Common myeloid progenitor, CD34-positive (primary cell): ENCODE measurements around the gene DISC1.

Source experiments
- CTCF ChIA-PET: fragments of 350-600 bp; sonication (Branson Sonifier 250); formaldehyde crosslinking; loops from one replicate; lab custom pipeline; 2021; ENCODE audit warnings: antibody characterized with exemption; lab: Charles Lee
- POLR2A ChIA-PET: fragments of 350-600 bp; sonication (Branson Sonifier 250); formaldehyde crosslinking; loops from one replicate; lab custom pipeline; 2021; ENCODE audit warnings: antibody characterized with exemption; lab: Charles Lee
- DNase-seq, 3 donors: peaks; one replicate each; pipeline versions ENCODE4 v3.0.0 to v3.0.0-alpha.2; 2013
- H3K27ac ChIP-seq, 2 experiments: 1 replicate in 1 of 2; 2 replicates in 1 of 2; pipeline ENCODE4 v1.7.0; 2013; ENCODE audit warnings: inconsistent platforms in 2 of 2, low read length in 2 of 2, mild to moderate bottlenecking in 2 of 2, low read depth in 1 of 2, moderate library complexity in 1 of 2; ENCODE audit not compliant: severe bottlenecking in 2 of 2, insufficient read depth in 1 of 2, poor library complexity in 1 of 2
- H3K27me3 ChIP-seq, 5 experiments: replicated peaks in 2 of 5; 1 replicate in 3 of 5; 2 replicates in 2 of 5; pipeline versions ENCODE4 v1.6.1 to v1.7.0; 2013; ENCODE audit warnings: low read length in 4 of 5, mild to moderate bottlenecking in 2 of 5, moderate library complexity in 2 of 5, inconsistent platforms in 1 of 5; ENCODE audit not compliant: insufficient read depth in 5 of 5, control insufficient read depth in 4 of 5
- H3K36me3 ChIP-seq, 4 experiments: 1 replicate in 2 of 4; 2 replicates in 2 of 4; pipeline versions ENCODE4 v1.6.1 to v1.7.0; 2013; ENCODE audit warnings: low read length in 3 of 4, control low read depth in 1 of 4, mild to moderate bottlenecking in 1 of 4; ENCODE audit not compliant: control insufficient read depth in 4 of 4, insufficient read depth in 4 of 4
- H3K4me1 ChIP-seq, 4 experiments: 1 replicate in 3 of 4; 2 replicates in 1 of 4; pipeline versions ENCODE4 v1.6.1 to v1.7.1; 2013; ENCODE audit warnings: low read length in 3 of 4, mild to moderate bottlenecking in 3 of 4, control low read depth in 1 of 4, inconsistent platforms in 1 of 4, moderate library complexity in 1 of 4; ENCODE audit not compliant: control insufficient read depth in 4 of 4, insufficient read depth in 4 of 4; ENCODE audit errors: control extremely low read depth in 1 of 4
- H3K4me3 ChIP-seq, 7 experiments: 1 replicate in 4 of 7; 2 replicates in 3 of 7; pipeline versions ENCODE4 v1.5.1 to v1.7.0; 2013; ENCODE audit warnings: mild to moderate bottlenecking in 7 of 7, low read length in 6 of 7, moderate library complexity in 6 of 7, inconsistent platforms in 2 of 7, low read depth in 2 of 7, control low read depth in 1 of 7; ENCODE audit not compliant: insufficient read depth in 4 of 7, control insufficient read depth in 1 of 7; ENCODE audit errors: extremely low read depth in 1 of 7
- H3K9me3 ChIP-seq, 5 experiments: 1 replicate in 4 of 5; 2 replicates in 1 of 5; pipeline versions ENCODE4 v1.6.1 to v1.7.1; 2013; ENCODE audit warnings: low read length in 4 of 5, mild to moderate bottlenecking in 2 of 5, inconsistent platforms in 1 of 5, low read depth in 1 of 5, moderate library complexity in 1 of 5; ENCODE audit not compliant: control insufficient read depth in 4 of 5, insufficient read depth in 2 of 5; ENCODE audit errors: control extremely low read depth in 1 of 5
- WGBS: methylation state at CpG from one replicate; pipeline ENCODE4 v1.1.5; 2013; ENCODE audit not compliant: insufficient coverage; 5-methylcytosine and 5-hydroxymethylcytosine counted together

Gene DISC1

DNA sequence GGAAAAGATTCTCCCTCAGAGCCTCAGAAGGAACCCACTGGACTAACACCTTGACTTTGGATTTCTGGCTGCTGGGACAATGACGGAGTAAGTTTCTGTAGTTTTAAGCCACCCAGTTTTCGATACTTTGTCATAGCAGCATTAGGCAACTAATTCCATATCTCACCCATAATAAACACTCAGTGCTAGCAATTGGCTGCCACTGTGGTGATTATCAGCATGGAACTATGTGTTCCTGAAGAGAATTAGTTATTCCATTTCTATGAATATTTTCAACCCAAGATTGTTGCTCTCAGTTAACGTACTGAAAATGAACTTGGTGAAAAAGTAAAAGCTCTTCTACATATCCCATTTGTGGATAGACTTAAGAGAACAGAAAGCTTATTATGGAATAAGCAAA lies 299.3 kb downstream of the DISC1 start:
- no peak overlapping the region for H3K4me3 ChIP-seq
- H3K27ac ChIP-seq: no peak overlapping the region
- DNase-seq: no peak
- WGBS: 100% methylated on average over 2 of the region's 3 CpGs
- peaks cover 0 to 2% (median 0%) of the 10 kb centered on the region in 4 experiments for H3K36me3 ChIP-seq
- ChIA-PET CTCF (no interaction called here), POLR2A (no interaction called here)
- no peaks in the 10 kb centered on the region for H3K27me3 ChIP-seq
- no peaks in the 10 kb centered on the region for H3K9me3 ChIP-seq
- peaks cover 0 to 6% (median 0%) of the 10 kb centered on the region in 4 experiments for H3K4me1 ChIP-seq

DNA sequence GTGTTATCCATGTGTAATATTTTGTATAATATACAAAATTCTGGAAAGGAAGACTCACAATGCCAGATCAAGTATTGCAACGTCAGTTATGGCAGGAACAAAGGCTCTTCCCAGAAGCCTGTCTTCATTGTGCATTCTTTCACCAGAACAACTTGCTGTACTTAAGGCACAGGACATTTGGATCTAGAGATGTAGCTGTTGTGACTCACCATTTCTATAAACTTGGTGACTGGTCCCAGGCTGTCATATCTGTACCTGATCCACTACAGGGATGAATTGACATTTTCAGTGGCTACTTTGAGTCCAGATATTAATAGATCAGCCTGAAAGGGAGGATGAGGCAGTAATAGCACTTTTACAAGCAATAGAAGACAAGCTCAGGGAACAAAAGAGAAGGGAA lies 299.8 kb downstream of the DISC1 start:
- ChIA-PET CTCF (no interaction called here), POLR2A (no interaction called here)
- Histone ChIP-seq H3K4me3 (no peak overlapping the region), H3K27ac (no peak overlapping the region), H3K9me3 (no peaks in the 10 kb centered on the region), H3K4me1 (peaks cover 0 to 6% (median 0%) of the 10 kb centered on the region in 4 experiments), H3K27me3 (no peaks in the 10 kb centered on the region), H3K36me3 (peaks cover 0 to 6% (median 0%) of the 10 kb centered on the region in 4 experiments)
- no peak for DNase-seq
- no CpG with 5 or more reads among the region's 1 CpG for WGBS

DNA sequence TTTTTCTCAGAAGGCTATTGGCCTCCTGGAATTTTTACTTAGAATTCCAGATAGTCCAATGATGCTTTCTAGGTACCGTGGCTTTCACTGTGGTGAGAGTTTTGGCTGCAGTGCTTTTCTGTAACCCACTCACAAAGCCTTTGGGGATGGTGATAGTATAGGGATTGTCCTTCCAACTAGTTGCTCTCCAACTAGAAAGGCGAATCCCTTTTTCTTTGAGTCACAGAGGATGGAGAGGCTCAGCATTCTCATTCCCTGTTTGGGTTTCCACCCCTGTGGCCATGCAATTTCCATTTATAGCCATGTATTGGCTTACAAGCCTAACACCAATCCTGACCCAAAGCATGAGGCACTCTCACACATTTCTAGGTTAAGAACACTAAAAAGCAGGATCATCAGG lies 300.3 kb downstream of the DISC1 start:
- DNase-seq: no peak
- ChIA-PET POLR2A (no interaction called here), CTCF (interaction anchor here (0.5 kb wide), 1 partner anchor 32 kb away, joined by 3 read pairs; no protein-coding TSS in a partner anchor)
- Histone ChIP-seq H3K4me1 (peaks cover 0 to 6% (median 0%) of the 10 kb centered on the region in 4 experiments), H3K4me3 (no peak overlapping the region), H3K9me3 (peaks cover 0 to 3% (median 2%) of the 10 kb centered on the region in 5 experiments), H3K27ac (no peak overlapping the region), H3K36me3 (peaks cover 0 to 6% (median 0%) of the 10 kb centered on the region in 4 experiments), H3K27me3 (no peaks in the 10 kb centered on the region)
- WGBS: no CpG with 5 or more reads among the region's 2 CpGs

DNA sequence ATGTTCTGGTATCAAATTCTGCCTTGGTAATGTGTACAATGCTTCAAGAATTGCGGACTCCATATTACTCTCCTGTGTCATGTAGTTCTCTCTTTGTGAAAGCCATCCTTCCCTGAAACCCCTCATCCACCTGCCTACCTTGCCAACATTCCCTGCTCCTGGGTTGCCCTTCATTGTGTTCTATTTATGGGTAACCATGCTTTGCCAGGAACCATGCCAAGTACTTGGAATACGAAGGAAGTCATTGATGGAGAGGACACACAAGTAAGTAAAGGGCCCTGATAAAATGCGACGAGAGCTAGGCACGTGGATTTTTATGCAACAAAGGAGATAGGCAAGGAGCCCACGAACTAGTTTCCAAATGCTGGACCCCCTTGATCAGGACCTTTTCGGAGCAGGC lies 300.8 kb downstream of the DISC1 start:
- peaks cover 0 to 5% (median 4%) of the 10 kb centered on the region in 5 experiments for H3K9me3 ChIP-seq
- WGBS: 100% methylated on average over 6 of the region's 7 CpGs
- no peaks in the 10 kb centered on the region for H3K27me3 ChIP-seq
- H3K4me1 ChIP-seq: peaks cover 0 to 6% (median 0%) of the 10 kb centered on the region in 4 experiments
- H3K27ac ChIP-seq: no peak overlapping the region
- ChIA-PET POLR2A (no interaction called here), CTCF (interaction anchor here (0.5 kb wide), 1 partner anchor 33 kb away, joined by 3 read pairs; no protein-coding TSS in a partner anchor)
- no peak overlapping the region for H3K4me3 ChIP-seq
- H3K36me3 ChIP-seq: peaks cover 0 to 6% (median 0%) of the 10 kb centered on the region in 4 experiments
- no peak for DNase-seq

DNA sequence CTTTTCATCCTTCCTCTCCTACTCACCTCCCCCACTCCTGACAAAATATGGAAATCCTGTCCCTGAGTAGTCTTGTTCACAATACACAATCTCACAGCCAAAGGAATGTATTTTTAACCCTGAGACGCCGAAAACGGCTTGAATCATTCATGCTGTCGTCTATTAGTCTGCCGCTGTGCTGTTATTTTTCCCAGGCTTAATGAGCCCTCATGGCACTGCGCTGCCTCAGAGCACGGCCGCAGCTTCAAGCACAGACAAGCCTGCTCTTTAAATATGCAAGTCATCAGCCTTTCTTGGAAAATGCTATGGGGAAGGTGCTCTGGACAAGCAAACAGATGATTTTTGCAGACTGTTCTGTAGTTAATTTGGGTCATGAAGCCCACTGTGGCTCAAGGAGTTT lies 302.7 kb downstream of the DISC1 start:
- WGBS: 24% methylated on average over 6 of the region's 8 CpGs
- Histone ChIP-seq H3K27ac (no peak overlapping the region), H3K9me3 (peaks cover 0 to 7% (median 4%) of the 10 kb centered on the region in 5 experiments)

DNA sequence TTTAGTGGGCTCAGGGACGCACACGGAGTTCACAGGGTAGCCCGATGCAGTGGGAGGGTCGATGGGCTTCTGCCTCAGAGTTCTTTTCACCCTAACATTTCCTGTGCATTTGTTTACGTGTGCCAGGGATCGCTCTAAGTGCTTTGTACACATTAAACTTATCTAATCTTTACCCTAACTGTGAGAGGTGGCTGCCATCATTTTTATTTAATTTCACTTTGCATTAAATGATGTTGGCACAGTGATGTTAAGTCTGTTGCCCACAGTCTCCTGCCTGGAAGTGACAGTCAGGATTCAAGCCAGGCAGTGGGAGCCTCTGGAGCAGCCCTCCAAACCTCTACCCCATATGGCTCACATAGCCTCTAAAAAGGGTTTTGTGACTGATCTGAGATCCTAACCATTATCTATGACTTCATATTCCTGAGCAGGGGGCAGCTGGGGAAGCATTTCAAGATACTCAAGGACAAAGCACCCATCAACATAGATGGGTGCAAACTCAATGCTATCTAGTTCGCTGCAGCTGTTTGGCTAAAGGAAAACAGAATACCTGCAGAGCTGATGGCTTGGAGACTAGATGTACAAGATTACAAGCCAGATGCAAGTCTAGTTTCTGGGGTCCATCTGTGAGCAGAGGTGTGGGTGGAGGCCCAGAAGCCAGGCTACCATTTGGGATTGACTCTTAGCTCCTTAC lies 303.8 kb downstream of the DISC1 start:
- Histone ChIP-seq H3K4me3 (no peak overlapping the region), H3K27ac (no peak overlapping the region), H3K36me3 (peaks cover 0 to 6% (median 0%) of the 10 kb centered on the region in 4 experiments), H3K27me3 (no peaks in the 10 kb centered on the region), H3K9me3 (peaks cover 0 to 7% (median 4%) of the 10 kb centered on the region in 5 experiments), H3K4me1 (peaks cover 0 to 6% (median 0%) of the 10 kb centered on the region in 4 experiments)
- CTCF ChIA-PET: no interaction called here
- WGBS: 91% methylated on average over 1 of the region's 7 CpGs
- DNase-seq: no peak
- POLR2A ChIA-PET: no interaction called here

More for the DNA sequence above, 302.7 kb downstream of the DISC1 start:
- peaks cover 0 to 6% (median 0%) of the 10 kb centered on the region in 4 experiments for H3K36me3 ChIP-seq
- ChIA-PET POLR2A (no interaction called here), CTCF (no interaction called here)
- peak in 2 of 3 donors; percentile 24 to 44 for DNase-seq
- no peaks in the 10 kb centered on the region for H3K27me3 ChIP-seq
- no peak overlapping the region for H3K4me3 ChIP-seq
- H3K4me1 ChIP-seq: peaks cover 0 to 6% (median 0%) of the 10 kb centered on the region in 4 experiments

DNA sequence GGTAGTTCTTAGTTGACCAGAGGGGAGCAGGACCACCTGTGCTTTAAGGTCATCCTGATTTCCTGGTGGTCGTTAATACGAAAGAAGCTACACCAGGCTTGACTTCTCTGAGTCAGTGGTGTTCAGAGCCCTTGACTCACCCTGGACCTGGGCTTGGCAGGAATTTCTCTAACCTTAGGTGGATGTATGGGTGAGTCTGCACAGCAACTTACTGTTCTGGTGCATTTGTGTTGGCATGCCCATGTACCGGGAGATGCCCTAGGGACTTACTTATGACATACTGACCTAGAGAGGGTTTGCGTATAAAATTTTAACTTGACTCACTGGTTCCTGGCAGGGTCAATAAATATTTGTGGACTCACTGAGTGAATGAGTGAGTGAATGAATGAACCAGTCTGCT lies 304.6 kb downstream of the DISC1 start:
- H3K9me3 ChIP-seq: peaks cover 0 to 7% (median 4%) of the 10 kb centered on the region in 5 experiments
- WGBS: 97% methylated on average over 4 of the region's 4 CpGs
- POLR2A ChIA-PET: no interaction called here
- no peak overlapping the region for H3K27ac ChIP-seq
- DNase-seq: no peak
- no peaks in the 10 kb centered on the region for H3K27me3 ChIP-seq
- CTCF ChIA-PET: no interaction called here
- H3K36me3 ChIP-seq: peaks cover 0 to 6% (median 0%) of the 10 kb centered on the region in 4 experiments
- H3K4me1 ChIP-seq: peaks cover 0 to 6% (median 0%) of the 10 kb centered on the region in 4 experiments
- H3K4me3 ChIP-seq: no peak overlapping the region
